ENCODE results near the gene SMTN. TPM values are rescaled to one million over a fixed set of nuclear protein-coding genes. Genes with fewer than 3 reads are reported as not detected.
"Not testable (repeated sequence)": the region's sequence is repeated elsewhere in the genome, so short reads cannot be mapped to it uniquely, and the experiment has no call there.

SMTN gene
- total RNA-seq, 1 experiment from 2014 or later = 53.9 TPM

- no peak for DNase-seq (ENCODE audit: low read depth)
Measured at GRCh38 chr22:31104869-31105268, 23.8 kb downstream of the SMTN start.

- DNase-seq (ENCODE audit: low read depth) = no peak
Measured at GRCh38 chr22:31105282-31105929, 24.3 kb downstream of the SMTN start.

- DNase-seq (ENCODE audit: low read depth) = no peak
Measured at GRCh38 chr22:31106001-31106571, 25.0 kb downstream of the SMTN start.

- no peak for DNase-seq (ENCODE audit: low read depth)
Measured at GRCh38 chr22:31106731-31107177, 25.6 kb downstream of the SMTN start.

GRCh38 chr22:31107178-31107893 is 26.2 kb downstream of the SMTN start, which contains the start of gene SELENOM:
TSS of gene SELENOM (minus strand) at chr22:31107568. CDS start at chr22:31107505, 63 bp downstream.
- peak; percentile 94 for DNase-seq (ENCODE audit: low read depth)

- no peak for DNase-seq (ENCODE audit: low read depth)
Measured at GRCh38 chr22:31107894-31108218, 26.7 kb downstream of the SMTN start.

GRCh38 chr22:31112547-31113091 is 31.5 kb downstream of the SMTN start:
- DNase-seq (ENCODE audit: low read depth) = not testable (repeated sequence)

- no peak for DNase-seq (ENCODE audit: low read depth)
Measured at GRCh38 chr22:31118046-31118820, 37.1 kb downstream of the SMTN start.

GRCh38 chr22:31119026-31119717 is 38.1 kb downstream of the SMTN start:
- no peak for DNase-seq (ENCODE audit: low read depth)

GRCh38 chr22:31120230-31120629 is 39.1 kb downstream of the SMTN start:
- no peak for DNase-seq (ENCODE audit: low read depth)

GRCh38 chr22:31120642-31121041 is 39.5 kb downstream of the SMTN start:
- no peak for DNase-seq (ENCODE audit: low read depth)

- no peak for DNase-seq (ENCODE audit: low read depth)
Measured at GRCh38 chr22:31121403-31121802, 40.3 kb downstream of the SMTN start.

GRCh38 chr22:31122196-31122531 is 41.0 kb downstream of the SMTN start:
- no peak for DNase-seq (ENCODE audit: low read depth)

- peak; percentile 48 for DNase-seq (ENCODE audit: low read depth)
Measured at GRCh38 chr22:31122532-31123291, 41.6 kb downstream of the SMTN start, which contains the start of gene INPP5J. TSS of gene INPP5J (plus strand) at chr22:31122966. CDS start at chr22:31123015, 49 bp downstream.

- no peak for DNase-seq (ENCODE audit: low read depth)
Measured at GRCh38 chr22:31123292-31123602, 42.1 kb downstream of the SMTN start.

- no peak for DNase-seq (ENCODE audit: low read depth)
Measured at GRCh38 chr22:31124290-31124689, 43.2 kb downstream of the SMTN start.

- DNase-seq (ENCODE audit: low read depth) = peak; percentile 26
Measured at GRCh38 chr22:31124811-31125465, 43.8 kb downstream of the SMTN start.

GRCh38 chr22:31125521-31126117 is 44.5 kb downstream of the SMTN start:
- DNase-seq (ENCODE audit: low read depth) = no peak

GRCh38 chr22:31126128-31126868 is 45.2 kb downstream of the SMTN start:
- DNase-seq (ENCODE audit: low read depth) = no peak

Data from RPMI7951 (cell line).